HepG2 (cell line): ENCODE results near the gene BIVM. TPM values are rescaled to one million over a fixed set of nuclear protein-coding genes. Genes with fewer than 3 reads are reported as not detected.

Source experiments
- ATAC-seq: fragments of 200-7000 bp; cut with Tn5 transposase; 3 replicates; pipeline ENCODE4 v1.9.1; 2020; ENCODE audit warnings: mild to moderate bottlenecking, moderate library complexity
- BruUV-seq: library from RNA; stranded (reverse); fragments of 400-500 nt; replicated peaks from 2 replicates; lab custom pipeline; 2021; lab: Mats Ljungman, UMichigan
- CTCF ChIA-PET: fragments of 300-600 bp; formaldehyde crosslinking; extraction: SDS; loops from one replicate; lab custom pipeline; 2021; ENCODE audit warnings: low total read pairs, inconsistent platforms, low intra/inter-chr PET ratio; lab: Yijun Ruan, JAX
- POLR2A ChIA-PET: fragments of 350-600 bp; sonication (Branson Sonifier 250); formaldehyde crosslinking; loops from one replicate; lab custom pipeline; 2020; ENCODE audit warnings: antibody characterized with exemption, inconsistent platforms; lab: Yijun Ruan, JAX
- DNase-seq: peaks from one replicate; pipeline ENCODE4 v3.0.0-alpha.2; 2015; ENCODE audit warnings: low spot score
- FAIRE-seq: peaks from 3 replicates; lab custom pipeline; 2011; peaks lifted over from hg19 to GRCh38; lab: Jason Lieb, UNC
- H2AFZ ChIP-seq: one replicate; pipeline ENCODE4 v1.6.1; 2011; ENCODE audit warnings: low read length, inconsistent platforms
- H3K27ac ChIP-seq: fragments of 300-600 bp; 3 replicates; pipeline ENCODE4 v1.8.0; 2011; ENCODE audit warnings: mixed run types, mild to moderate bottlenecking, mixed read lengths, low read length, inconsistent platforms; ENCODE audit not compliant: insufficient read depth; ENCODE audit errors: extremely low read length
- H3K27me3 ChIP-seq, 2 experiments: fragments of 200-600 bp in 1 of 2; 2 replicates in 1 of 2; 3 replicates in 1 of 2; pipeline versions ENCODE4 v1.6.0 to v1.8.0; 2011; ENCODE audit warnings: low read length in 2 of 2, mild to moderate bottlenecking in 2 of 2, moderate library complexity in 2 of 2, inconsistent platforms in 1 of 2; ENCODE audit not compliant: insufficient read depth in 2 of 2, control insufficient read depth in 1 of 2
- H3K36me3 ChIP-seq, 2 experiments: fragments of 200-600 bp in 1 of 2; replicated peaks in 1 of 2; 2 replicates in 1 of 2; 3 replicates in 1 of 2; pipeline versions ENCODE4 v1.5.1 to v1.8.0; 2011; ENCODE audit warnings: low read length in 2 of 2, inconsistent platforms in 1 of 2; ENCODE audit not compliant: insufficient read depth in 2 of 2, control insufficient read depth in 1 of 2
- H3K4me1 ChIP-seq: 2 replicates; pipeline ENCODE4 v1.5.1; 2012; ENCODE audit warnings: low read length, inconsistent platforms; ENCODE audit not compliant: insufficient read depth
- H3K4me2 ChIP-seq: 2 replicates; pipeline ENCODE4 v1.6.0; 2011; ENCODE audit warnings: low read depth, low read length, inconsistent platforms
- H3K4me3 ChIP-seq, 3 experiments: fragments of 200-600 bp in 1 of 3; sonication (generic), shearing (Covaris generic) in 1 of 3; replicated peaks in 1 of 3; 2 replicates each; pipeline ENCODE4 v1.5.1; 2011 to 2016; ENCODE audit warnings: low read length in 3 of 3, inconsistent platforms in 2 of 3, low read depth in 2 of 3, mild to moderate bottlenecking in 2 of 3, control low read depth in 1 of 3, mixed read lengths in 1 of 3; ENCODE audit not compliant: insufficient read depth in 1 of 3
- H3K79me2 ChIP-seq: one replicate; pipeline ENCODE4 v1.6.1; 2011; ENCODE audit warnings: low read length, inconsistent platforms; ENCODE audit not compliant: insufficient read depth
- H3K9ac ChIP-seq: 2 replicates; pipeline ENCODE4 v1.6.0; 2011; ENCODE audit warnings: mild to moderate bottlenecking, low read depth, low read length, inconsistent platforms; ENCODE audit not compliant: insufficient read depth
- H3K9me3 ChIP-seq: 2 replicates; pipeline ENCODE4 v1.5.1; 2012; ENCODE audit warnings: mild to moderate bottlenecking, low read length
- H4K20me1 ChIP-seq: 2 replicates; pipeline ENCODE4 v1.6.0; 2011; ENCODE audit warnings: inconsistent platforms, mild to moderate bottlenecking, low read length, moderate library complexity; ENCODE audit not compliant: insufficient read depth
- WGBS: methylation state at CpG from one replicate; pipeline ENCODE4 v1.1.6; 2017; ENCODE audit warnings: low lambda C conversion rate; 5-methylcytosine and 5-hydroxymethylcytosine counted together
- in situ Hi-C: cut with HindIII; loops from 2 replicates; pipeline ENCODE4 v1.10.0; 2017; ENCODE audit warnings: low pct_unique_long_range_greater_than_20kb; ENCODE audit not compliant: extremely low pct_ligation_motif_present
- intact Hi-C: fragments of 100-400 bp; cut with micrococcal nuclease; formaldehyde crosslinking; loops from one replicate; pipeline ENCODE4 v1.10.0; 2022; ENCODE audit not compliant: unreplicated experiment
- polyA plus RNA-seq, 8 experiments: library from polyadenylated mRNA; depleted of rRNA in 3 of 8; stranded (reverse) in 7 of 8; unstranded in 1 of 8; fragments of >200 nt; fragmentation: Illumina TruSeq in 4 of 8; extraction: Trizol in 4 of 8; gene quantifications; 2 replicates each; pipeline versions ENCODE4 v1.2.1 to v1.2.3, GENCODE V29; 2011 to 2016; ENCODE audit warnings: low read depth in 4 of 8, missing spikeins in 1 of 8, mixed read lengths in 1 of 8; ENCODE audit not compliant: insufficient read depth in 1 of 8
- total RNA-seq, 5 experiments: library from RNA; depleted of rRNA; stranded (reverse); fragments of >200 nt; fragmentation: Illumina TruSeq; extraction: Trizol; gene quantifications; 2 replicates each; pipeline ENCODE4 v1.2.3, GENCODE V29; 2016; ENCODE audit warnings: low read depth in 1 of 5
- TF ChIP-seq, protein P1 (sequence below): sonication (generic); formaldehyde crosslinking; IDR thresholded peaks from 2 replicates; pipeline ENCODE4 v1.5.0; 2020; ENCODE audit warnings: mild to moderate bottlenecking, missing genetic modification reagents, borderline replicate concordance

Gene BIVM
- total and polyA plus RNA-seq, 2 of the 13 experiments (the other 11 are each of a cell fraction or from before 2014, with no cell fraction given), result 10.4 to 15.8 TPM

DNA sequence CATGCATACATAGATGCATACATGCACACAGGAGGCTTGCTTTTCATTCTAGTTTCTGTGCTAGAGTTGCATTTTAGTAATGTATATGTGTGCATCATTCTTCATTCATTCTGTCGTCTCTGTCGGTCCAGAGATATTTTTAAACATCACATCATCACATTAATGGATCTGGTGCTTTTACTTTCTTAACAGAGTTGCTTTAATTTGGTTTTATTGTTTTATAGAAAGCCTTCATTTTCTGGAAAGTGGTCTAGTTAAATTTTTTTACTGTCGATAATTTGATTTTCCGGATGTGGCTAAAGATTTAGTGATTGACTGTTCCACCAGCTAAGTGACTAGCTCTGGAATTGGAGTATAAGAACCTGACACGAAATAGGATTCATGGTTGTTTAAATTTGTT, 16.9 kb downstream of the BIVM start:
- POLR2A ChIA-PET, result no interaction called here
- in situ Hi-C loops (no loop called here), intact Hi-C loops (no loop called here)
- Histone ChIP-seq H3K4me3 (no peak overlapping the region), H3K79me2 (peaks cover 21% of the 10 kb centered on the region), H3K27ac (no peak overlapping the region), H3K4me1 (peaks cover 24% of the 10 kb centered on the region), H3K27me3 (no peaks in the 10 kb centered on the region), H3K36me3 (peaks cover 4 to 19% of the 10 kb centered on the region in 2 experiments; a peak in 3 of 5 replicates), H3K4me2 (no peak overlapping the region), H3K9ac (no peak overlapping the region), H4K20me1 (0 out of 2 replicates have a peak, but pooled peaks cover 5% of the 10 kb centered on the region), H3K9me3 (no peaks in the 10 kb centered on the region), H2AFZ (no peak overlapping the region)
- TF ChIP-seq, protein P1, sequence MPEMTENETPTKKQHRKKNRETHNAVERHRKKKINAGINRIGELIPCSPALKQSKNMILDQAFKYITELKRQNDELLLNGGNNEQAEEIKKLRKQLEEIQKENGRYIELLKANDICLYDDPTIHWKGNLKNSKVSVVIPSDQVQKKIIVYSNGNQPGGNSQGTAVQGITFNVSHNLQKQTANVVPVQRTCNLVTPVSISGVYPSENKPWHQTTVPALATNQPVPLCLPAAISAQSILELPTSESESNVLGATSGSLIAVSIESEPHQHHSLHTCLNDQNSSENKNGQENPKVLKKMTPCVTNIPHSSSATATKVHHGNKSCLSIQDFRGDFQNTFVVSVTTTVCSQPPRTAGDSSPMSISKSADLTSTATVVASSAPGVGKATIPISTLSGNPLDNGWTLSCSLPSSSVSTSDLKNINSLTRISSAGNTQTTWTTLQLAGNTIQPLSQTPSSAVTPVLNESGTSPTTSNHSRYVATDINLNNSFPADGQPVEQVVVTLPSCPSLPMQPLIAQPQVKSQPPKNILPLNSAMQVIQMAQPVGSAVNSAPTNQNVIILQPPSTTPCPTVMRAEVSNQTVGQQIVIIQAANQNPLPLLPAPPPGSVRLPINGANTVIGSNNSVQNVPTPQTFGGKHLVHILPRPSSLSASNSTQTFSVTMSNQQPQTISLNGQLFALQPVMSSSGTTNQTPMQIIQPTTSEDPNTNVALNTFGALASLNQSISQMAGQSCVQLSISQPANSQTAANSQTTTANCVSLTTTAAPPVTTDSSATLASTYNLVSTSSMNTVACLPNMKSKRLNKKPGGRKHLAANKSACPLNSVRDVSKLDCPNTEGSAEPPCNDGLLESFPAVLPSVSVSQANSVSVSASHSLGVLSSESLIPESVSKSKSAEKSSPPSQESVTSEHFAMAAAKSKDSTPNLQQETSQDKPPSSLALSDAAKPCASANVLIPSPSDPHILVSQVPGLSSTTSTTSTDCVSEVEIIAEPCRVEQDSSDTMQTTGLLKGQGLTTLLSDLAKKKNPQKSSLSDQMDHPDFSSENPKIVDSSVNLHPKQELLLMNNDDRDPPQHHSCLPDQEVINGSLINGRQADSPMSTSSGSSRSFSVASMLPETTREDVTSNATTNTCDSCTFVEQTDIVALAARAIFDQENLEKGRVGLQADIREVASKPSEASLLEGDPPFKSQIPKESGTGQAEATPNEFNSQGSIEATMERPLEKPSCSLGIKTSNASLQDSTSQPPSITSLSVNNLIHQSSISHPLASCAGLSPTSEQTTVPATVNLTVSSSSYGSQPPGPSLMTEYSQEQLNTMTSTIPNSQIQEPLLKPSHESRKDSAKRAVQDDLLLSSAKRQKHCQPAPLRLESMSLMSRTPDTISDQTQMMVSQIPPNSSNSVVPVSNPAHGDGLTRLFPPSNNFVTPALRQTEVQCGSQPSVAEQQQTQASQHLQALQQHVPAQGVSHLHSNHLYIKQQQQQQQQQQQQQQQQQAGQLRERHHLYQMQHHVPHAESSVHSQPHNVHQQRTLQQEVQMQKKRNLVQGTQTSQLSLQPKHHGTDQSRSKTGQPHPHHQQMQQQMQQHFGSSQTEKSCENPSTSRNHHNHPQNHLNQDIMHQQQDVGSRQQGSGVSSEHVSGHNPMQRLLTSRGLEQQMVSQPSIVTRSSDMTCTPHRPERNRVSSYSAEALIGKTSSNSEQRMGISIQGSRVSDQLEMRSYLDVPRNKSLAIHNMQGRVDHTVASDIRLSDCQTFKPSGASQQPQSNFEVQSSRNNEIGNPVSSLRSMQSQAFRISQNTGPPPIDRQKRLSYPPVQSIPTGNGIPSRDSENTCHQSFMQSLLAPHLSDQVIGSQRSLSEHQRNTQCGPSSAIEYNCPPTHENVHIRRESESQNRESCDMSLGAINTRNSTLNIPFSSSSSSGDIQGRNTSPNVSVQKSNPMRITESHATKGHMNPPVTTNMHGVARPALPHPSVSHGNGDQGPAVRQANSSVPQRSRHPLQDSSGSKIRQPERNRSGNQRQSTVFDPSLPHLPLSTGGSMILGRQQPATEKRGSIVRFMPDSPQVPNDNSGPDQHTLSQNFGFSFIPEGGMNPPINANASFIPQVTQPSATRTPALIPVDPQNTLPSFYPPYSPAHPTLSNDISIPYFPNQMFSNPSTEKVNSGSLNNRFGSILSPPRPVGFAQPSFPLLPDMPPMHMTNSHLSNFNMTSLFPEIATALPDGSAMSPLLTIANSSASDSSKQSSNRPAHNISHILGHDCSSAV (CRISPR knock-in tag), result no peak
- no peak for DNase-seq
- CTCF ChIA-PET, result no interaction called here
- WGBS, result 96% methylated on average over 5 of the region's 5 CpGs
- BruUV-seq, result no TSS peak
- no peak for ATAC-seq
- FAIRE-seq, result no peak
